RPMI7951 (cell line): ENCODE measurements around the gene SEPHS1. TPM values are rescaled to one million over a fixed set of nuclear protein-coding genes. Genes with fewer than 3 reads are reported as not detected.
A peak's percentile ranks its signal among the peaks of the same experiment; 100 is the strongest.
"Not testable (repeated sequence)": the region's sequence is repeated elsewhere in the genome, so short reads cannot be mapped to it uniquely, and the experiment has no call there.

Source experiments
- DNase-seq: peaks from one replicate; pipeline ENCODE4 v3.0.0-alpha.2; 2012; ENCODE audit warnings: low read depth
- total RNA-seq: library from RNA; depleted of rRNA; stranded (reverse); fragments of >200 nt; shearing (Covaris generic); gene quantifications from 2 replicates; pipeline ENCODE4 v1.2.3, GENCODE V29; 2014; rRNA removed

Gene SEPHS1
- total RNA-seq, 1 experiment from 2014 or later, result 60.7 TPM

DNA sequence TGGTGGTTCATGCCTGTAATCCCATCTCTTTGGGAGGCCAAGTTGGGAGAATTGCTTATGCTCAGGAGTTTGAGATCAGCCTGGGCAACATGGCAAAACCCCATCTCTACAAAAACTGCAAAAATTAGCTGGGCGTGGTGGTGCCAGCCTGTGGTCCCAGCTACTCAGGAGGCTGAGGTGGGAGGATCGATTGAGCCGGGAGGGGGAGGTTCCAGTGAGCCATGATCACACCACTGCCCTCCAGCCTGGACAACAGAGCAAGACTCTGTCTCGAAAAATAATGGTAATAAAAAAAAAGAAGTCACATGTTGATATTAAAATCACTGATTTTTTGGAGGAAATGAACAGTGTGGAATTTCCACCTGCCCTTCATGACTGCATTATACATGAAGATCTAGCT lies 64.0 kb downstream of the SEPHS1 start:
- no peak for DNase-seq

DNA sequence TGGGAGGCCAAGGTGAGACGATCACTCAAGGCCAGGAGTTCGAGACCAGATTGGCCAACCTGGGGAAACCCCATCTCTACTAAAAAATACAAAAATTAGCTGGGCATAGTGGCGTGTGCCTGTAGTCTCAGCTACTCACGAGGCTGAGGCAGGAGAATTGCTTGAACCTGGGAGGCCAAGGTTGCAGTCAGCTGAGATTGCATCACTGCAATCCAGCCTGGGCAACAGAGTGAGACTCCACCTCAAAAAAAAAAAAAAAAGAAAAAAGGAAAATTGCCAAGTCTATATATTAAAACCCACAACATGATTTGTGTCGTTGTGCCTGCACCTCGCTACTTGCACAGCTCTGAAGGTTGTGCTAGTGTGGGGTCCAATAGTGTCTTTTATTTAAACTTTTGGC lies 65.7 kb downstream of the SEPHS1 start:
- DNase-seq, result not testable (repeated sequence)

DNA sequence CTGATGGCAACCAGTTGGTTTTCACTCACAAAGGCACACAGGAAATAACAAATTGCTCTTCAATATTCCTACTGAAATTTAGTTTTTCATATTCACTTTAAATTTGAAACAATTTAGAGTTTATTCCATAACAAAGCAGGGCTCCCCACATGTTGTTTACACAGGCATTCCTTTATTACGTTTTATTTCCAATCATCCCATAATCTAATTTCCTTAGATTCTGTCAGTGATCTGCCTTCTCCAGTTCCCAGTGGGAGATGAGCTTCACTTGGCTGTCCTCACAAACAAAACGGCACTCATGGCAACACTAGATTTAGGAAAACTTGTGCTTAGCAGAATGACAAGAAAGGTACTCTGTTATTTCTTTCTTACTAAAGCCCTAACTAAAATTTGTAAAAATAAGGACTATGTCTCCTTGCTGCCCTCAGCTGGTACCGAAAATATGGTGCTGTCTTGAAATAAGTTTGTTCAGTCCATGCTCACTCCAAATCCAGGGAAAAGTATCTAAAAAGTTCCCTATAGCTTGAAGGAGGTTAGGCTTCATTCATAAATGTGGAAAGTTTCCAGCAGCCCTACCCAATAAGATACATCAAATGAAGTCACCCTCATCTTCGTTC lies 71.2 kb downstream of the SEPHS1 start:
- DNase-seq, result no peak

DNA sequence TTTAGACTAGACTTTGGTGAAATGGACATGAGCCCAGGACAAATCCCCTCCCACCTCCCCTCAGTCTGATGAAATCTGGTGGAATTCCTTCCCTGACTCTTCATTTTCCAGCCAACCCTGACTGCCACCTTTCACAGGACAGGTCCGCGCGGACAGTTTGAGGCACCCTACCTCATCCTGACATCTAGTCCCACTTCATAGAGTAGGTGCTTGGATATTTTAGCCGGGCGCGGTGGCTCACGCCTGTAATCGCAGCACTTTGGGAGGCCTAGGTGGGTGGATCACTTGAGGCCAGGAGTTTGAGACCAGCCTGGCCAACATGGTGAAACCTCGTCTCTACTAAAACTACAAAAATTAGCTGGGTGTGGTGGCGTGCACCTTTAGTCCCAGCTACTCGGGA lies 71.9 kb downstream of the SEPHS1 start:
- DNase-seq, result not testable (repeated sequence)

DNA sequence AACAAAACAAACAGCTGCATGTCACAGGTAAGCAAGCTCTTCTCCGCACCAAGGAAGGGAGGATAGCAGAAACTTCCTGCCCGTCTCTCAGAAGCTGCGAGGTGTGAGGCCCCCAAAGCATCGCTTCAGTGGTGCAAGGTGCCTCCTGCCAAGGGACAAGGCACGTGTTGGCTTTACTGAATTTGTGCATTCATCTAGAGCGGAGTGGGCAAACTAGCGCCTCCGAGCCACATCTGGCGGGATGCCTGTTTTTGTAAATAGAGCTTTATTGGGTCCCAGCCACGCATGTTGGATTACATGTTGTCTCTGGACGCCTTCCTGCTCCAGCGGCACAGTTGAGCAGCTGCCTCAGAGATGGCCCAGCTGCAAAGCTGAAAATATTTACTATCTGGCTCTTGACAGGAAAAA lies 75.9 kb downstream of the SEPHS1 start:
- peak; percentile 48 for DNase-seq

DNA sequence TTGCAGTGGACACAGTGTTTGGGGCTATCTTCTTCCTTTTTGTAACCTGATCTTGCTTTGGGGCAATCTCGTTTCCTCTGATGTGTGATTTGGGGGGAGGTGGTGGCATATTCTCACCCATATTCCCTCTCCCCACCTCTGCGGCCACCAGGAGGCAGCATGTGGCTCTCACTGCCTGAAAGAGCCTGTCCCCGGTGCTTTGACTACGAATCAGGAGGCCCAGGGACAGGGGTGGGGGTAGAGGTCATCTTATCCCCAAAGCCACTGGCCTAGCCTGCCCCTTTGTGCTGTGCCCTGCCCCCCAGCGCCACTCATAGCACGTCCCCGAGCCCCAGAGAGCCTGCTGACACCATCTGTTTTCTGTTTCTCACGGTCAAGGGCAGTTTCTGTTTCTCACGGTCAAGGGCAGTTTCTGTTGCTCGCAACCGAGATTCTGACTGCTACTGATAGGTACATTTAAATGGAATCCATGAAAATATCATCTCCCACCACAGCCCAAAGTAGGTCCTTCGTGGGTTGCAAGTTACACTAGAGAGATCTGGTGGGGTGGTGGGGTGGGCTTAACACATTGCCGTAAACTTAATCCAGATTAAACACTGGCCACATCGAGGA lies 76.4 kb downstream of the SEPHS1 start:
- peak; percentile 54 for DNase-seq

DNA sequence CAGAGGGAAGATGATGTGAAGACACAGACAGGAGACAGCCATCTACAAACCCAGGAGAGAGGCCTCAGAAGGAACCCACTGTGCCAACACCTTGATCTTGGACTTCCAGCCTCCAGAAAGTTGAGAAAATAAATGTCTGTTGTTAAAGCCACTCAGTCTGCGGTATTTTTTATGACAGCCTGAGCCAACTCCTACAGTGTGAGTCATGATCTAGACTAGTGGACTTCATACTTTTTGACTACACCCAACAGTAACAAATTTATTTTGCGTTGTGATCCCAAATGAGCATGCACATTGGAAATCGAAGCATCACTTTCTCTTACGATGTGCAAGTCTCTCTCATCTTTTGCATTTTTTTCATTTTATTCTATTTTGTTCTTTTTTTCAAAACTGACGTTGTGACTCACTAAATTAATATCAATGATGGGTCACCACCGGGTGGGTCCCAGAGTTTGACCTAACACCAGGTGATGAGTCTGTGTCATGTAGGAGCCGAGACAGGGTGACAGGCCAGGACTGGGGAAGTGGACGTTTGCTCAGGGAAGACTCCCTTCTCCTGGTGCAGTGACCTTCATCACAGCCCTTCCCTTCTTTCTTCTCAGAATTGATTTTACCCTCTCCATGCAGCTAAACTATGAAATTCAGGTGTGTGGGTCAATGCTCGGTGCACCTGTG lies 77.1 kb downstream of the SEPHS1 start:
- peak; percentile 23 for DNase-seq

DNA sequence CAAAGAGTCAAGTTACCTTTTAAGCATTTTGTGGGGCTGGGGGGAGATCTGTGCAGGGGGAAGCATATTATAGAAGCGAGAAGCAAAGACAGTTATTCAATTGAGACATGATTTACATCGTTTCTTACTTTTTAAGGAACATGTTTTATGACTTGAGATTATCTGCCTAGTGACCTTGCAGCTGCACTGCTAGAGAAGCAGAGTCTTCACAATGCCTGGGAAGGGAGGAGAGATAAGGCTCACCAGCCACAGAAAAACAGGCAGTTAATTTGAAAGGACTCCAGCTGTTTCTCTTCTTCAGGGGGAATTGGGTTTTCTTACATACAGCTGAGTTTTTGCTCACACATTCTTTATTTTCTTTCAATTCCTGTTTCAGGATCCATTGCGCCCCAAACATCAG lies 79.3 kb downstream of the SEPHS1 start:
- DNase-seq, result no peak

DNA sequence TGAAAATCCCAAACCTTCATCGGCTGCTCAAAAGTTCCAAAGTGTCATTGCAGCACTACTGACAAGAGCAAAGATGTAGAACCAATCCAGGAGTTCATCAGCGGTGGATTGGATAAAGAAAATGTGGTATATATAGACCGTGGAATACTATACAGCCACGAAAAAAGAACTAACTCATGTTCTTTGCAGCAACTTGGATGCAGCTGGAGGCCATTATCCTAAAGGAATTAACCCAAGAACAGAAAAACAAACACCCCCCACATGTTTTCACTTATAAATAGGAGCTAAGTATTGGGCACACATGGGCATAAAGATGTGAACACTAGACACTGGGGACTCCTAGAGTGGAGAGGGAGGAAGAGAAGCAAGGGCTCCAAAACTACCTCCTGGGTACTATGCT lies 79.8 kb downstream of the SEPHS1 start:
- no peak for DNase-seq

Other genes with a start within 250 kb of the SEPHS1 start
- gene OPTN, start 248.1 kb downstream of the SEPHS1 start, total RNA-seq, result 74.8 and 78.7 TPM in 2 replicates
- 20.7 and 21.9 TPM in 2 replicates for gene MCM10, start 186.7 kb downstream of the SEPHS1 start, total RNA-seq
- not detected in 2 replicates for gene UCMA, start 113.9 kb downstream of the SEPHS1 start, total RNA-seq
- gene PHYH, start 48.2 kb downstream of the SEPHS1 start, total RNA-seq, result 27.8 and 30.2 TPM in 2 replicates
- gene BEND7, start 180.7 kb upstream of the SEPHS1 start, total RNA-seq, result 0.10 and 0.48 TPM in 2 replicates
- 47.2 and 51.8 TPM in 2 replicates for gene PRPF18, start 238.7 kb upstream of the SEPHS1 start, total RNA-seq